ENCODE measurements around the gene ITPKC. TPM values are rescaled to one million over a fixed set of nuclear protein-coding genes. Genes with fewer than 3 reads are reported as not detected.

The ITPKC gene
- total and polyA plus RNA-seq, 10 of the 15 experiments (the other 5 are each of a cell fraction or from before 2014, with no cell fraction given) = 0.03 to 6.4 (median 3.5) TPM

- TF ChIP-seq RELB (IDR thresholded peaks at IDR 0.05; ENCODE audit: low read depth) (peak; percentile 88), SMARCA5 (IDR thresholded peaks at IDR 0.05) (0 out of 2 replicates have a peak, but pooled peaks have one; percentile 41), PRDM15 (CRISPR knock-in tag; IDR thresholded peaks at IDR 0.05) (peak; percentile 93), SIN3A (IDR thresholded peaks at IDR 0.05; ENCODE audit: low read depth, low read length) (peak; percentile 79; the same call in 1 of the 2 replicates), FOXK2 (IDR thresholded peaks at IDR 0.05) (peak; percentile 56), RUNX3 (IDR thresholded peaks at IDR 0.05; ENCODE audit: low read length) (no peak), CHD2 (IDR thresholded peaks at IDR 0.05; ENCODE audit: borderline replicate concordance, low read depth, low read length) (peak; percentile 39), TAF1 (IDR thresholded peaks at IDR 0.05; ENCODE audit: borderline replicate concordance, low read depth, low read length) (peak; percentile 91), BHLHE40 (IDR thresholded peaks at IDR 0.05; ENCODE audit: borderline replicate concordance in 1 of 2, low read depth in 2 of 2, low read length in 1 of 2) (peak; percentile 85 to 98), GATAD2B (conservative IDR thresholded peaks at IDR 0.05; ENCODE audit: low read depth) (peak; percentile 76; the same call in 1 of the 2 replicates), MEF2B (IDR thresholded peaks at IDR 0.05; ENCODE audit: partially characterized antibody, poor library complexity, severe bottlenecking) (peak; percentile 93), RAD21 (IDR thresholded peaks at IDR 0.05; ENCODE audit: insufficient read depth, low read depth, low read length) (no peak), STAT3 (IDR thresholded peaks at IDR 0.05; ENCODE audit: low read depth, low read length) (no peak), BCL11A (IDR thresholded peaks at IDR 0.05; ENCODE audit: low read depth, low read length) (no peak), ZNF217 (IDR thresholded peaks at IDR 0.05) (no peak; the same call in 1 of the 2 replicates), TARDBP (IDR thresholded peaks at IDR 0.05; ENCODE audit: borderline replicate concordance) (peak; percentile 56; the same call in 1 of the 2 replicates), GABPA (IDR thresholded peaks at IDR 0.05; ENCODE audit: low read depth) (peak; percentile 65), NFYB (IDR thresholded peaks at IDR 0.05; ENCODE audit: insufficient read depth, low read depth, low read length) (peak; percentile 88)
- TF ChIP-seq, protein P1, sequence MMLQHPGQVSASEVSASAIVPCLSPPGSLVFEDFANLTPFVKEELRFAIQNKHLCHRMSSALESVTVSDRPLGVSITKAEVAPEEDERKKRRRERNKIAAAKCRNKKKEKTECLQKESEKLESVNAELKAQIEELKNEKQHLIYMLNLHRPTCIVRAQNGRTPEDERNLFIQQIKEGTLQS (IDR thresholded peaks at IDR 0.05; ENCODE audit: borderline replicate concordance, extremely low read depth, low read depth, low read length) = peak; percentile 82; the same call in 1 of the 2 replicates
- TF ChIP-seq, protein P2, sequence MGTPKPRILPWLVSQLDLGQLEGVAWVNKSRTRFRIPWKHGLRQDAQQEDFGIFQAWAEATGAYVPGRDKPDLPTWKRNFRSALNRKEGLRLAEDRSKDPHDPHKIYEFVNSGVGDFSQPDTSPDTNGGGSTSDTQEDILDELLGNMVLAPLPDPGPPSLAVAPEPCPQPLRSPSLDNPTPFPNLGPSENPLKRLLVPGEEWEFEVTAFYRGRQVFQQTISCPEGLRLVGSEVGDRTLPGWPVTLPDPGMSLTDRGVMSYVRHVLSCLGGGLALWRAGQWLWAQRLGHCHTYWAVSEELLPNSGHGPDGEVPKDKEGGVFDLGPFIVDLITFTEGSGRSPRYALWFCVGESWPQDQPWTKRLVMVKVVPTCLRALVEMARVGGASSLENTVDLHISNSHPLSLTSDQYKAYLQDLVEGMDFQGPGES (IDR thresholded peaks at IDR 0.05) = peak; percentile 84
- TF ChIP-seq, protein P3, sequence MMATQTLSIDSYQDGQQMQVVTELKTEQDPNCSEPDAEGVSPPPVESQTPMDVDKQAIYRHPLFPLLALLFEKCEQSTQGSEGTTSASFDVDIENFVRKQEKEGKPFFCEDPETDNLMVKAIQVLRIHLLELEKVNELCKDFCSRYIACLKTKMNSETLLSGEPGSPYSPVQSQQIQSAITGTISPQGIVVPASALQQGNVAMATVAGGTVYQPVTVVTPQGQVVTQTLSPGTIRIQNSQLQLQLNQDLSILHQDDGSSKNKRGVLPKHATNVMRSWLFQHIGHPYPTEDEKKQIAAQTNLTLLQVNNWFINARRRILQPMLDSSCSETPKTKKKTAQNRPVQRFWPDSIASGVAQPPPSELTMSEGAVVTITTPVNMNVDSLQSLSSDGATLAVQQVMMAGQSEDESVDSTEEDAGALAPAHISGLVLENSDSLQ (IDR thresholded peaks at IDR 0.05) = peak; percentile 92
Measured at GRCh38 chr19:40750058-40750873, 33.4 kb downstream of the ITPKC start, which contains the start of gene ACTMAP (continued).

All from GM12878 (cell line).